ENCODE measurements around the gene LCN1. TPM values are rescaled to one million over a fixed set of nuclear protein-coding genes. Genes with fewer than 3 reads are reported as not detected.

The LCN1 gene
- total and polyA plus RNA-seq, 2 donors (not counting 3 experiments of a cell fraction or from before 2014, with no cell fraction given), result not detected

DNA sequence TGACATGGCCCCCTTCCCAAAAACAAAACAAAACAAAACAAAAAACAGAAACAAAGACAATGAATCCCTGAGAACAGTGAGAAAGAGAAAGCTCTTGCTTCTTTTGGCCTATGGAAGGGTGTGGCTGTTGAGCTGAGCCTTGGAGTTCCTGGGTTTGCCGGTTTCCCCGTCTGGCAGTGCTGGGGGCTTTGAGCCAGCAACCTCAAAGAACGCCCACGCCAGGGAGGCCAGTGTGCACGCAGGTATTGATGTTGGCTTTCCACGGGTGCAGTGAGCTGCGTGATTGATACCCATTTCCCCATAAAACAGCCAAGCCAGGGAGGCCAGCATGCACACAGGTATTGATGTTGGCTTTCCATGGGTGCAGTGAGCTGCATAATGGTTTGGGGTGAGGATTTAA lies 8.3 kb upstream of the LCN1 start:
- Histone ChIP-seq H3K27me3 (ENCODE audit: control insufficient read depth in 2 of 2, insufficient read depth in 2 of 2, low read length in 2 of 2) (no peaks in the 10 kb centered on the region), H3K4me1 (ENCODE audit: control insufficient read depth, extremely low read depth, insufficient read depth, low read length) (peaks cover 13% of the 10 kb centered on the region), H3K36me3 (ENCODE audit: control insufficient read depth in 2 of 2, extremely low read depth in 1 of 2, insufficient read depth in 2 of 2, low read length in 2 of 2) (no peaks in the 10 kb centered on the region), H4K20me1 (replicated peaks; ENCODE audit: control insufficient read depth, extremely low read depth, insufficient read depth, low read length) (no peaks in the 10 kb centered on the region), H3K9ac (replicated peaks; ENCODE audit: extremely low read depth, insufficient read depth, low read length) (no peak overlapping the region), H3K4me2 (ENCODE audit: insufficient read depth, low read length) (no peak overlapping the region), H3K27ac (ENCODE audit: insufficient read depth, low read depth, low read length) (no peak overlapping the region), H2AFZ (ENCODE audit: low read depth, low read length) (no peak overlapping the region), H3K4me3 (replicated peaks in 1 of 3; ENCODE audit: insufficient read depth in 1 of 3, low read depth in 1 of 3, low read length in 3 of 3) (no peak overlapping the region), H3K9me1 (replicated peaks; ENCODE audit: control insufficient read depth, extremely low read depth, insufficient read depth, low read length) (no peaks in the 10 kb centered on the region), H3K79me2 (ENCODE audit: control insufficient read depth, insufficient read depth, low read length) (no peaks in the 10 kb centered on the region), H3K9me3 (replicated peaks; ENCODE audit: control insufficient read depth, insufficient read depth, low read length) (no peaks in the 10 kb centered on the region)
- TF ChIP-seq POLR2A (IDR thresholded peaks at IDR 0.05; ENCODE audit: low read depth, low read length) (no peak), EZH2 (IDR thresholded peaks at IDR 0.05; ENCODE audit: borderline replicate concordance, low read depth, low read length, severe bottlenecking) (no peak), JUN (IDR thresholded peaks at IDR 0.05; ENCODE audit: borderline replicate concordance, insufficient read depth, insufficient read length, low read depth) (no peak), MYC (IDR thresholded peaks at IDR 0.05; ENCODE audit: low read depth, low read length) (no peak), GATA2 (IDR thresholded peaks at IDR 0.05; ENCODE audit: insufficient read depth, insufficient read length, low read depth, low read length) (no peak), POLR2AphosphoS5 (IDR thresholded peaks at IDR 0.05; ENCODE audit: insufficient read depth, low read depth, low read length) (no peak), FOS (IDR thresholded peaks at IDR 0.05; ENCODE audit: borderline replicate concordance, insufficient read depth, low read length) (no peak)
- TF ChIP-seq, protein P1, sequence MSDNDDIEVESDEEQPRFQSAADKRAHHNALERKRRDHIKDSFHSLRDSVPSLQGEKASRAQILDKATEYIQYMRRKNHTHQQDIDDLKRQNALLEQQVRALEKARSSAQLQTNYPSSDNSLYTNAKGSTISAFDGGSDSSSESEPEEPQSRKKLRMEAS (IDR thresholded peaks at IDR 0.05; ENCODE audit: insufficient read depth, insufficient read length), result no peak
- TF ChIP-seq, protein P2, sequence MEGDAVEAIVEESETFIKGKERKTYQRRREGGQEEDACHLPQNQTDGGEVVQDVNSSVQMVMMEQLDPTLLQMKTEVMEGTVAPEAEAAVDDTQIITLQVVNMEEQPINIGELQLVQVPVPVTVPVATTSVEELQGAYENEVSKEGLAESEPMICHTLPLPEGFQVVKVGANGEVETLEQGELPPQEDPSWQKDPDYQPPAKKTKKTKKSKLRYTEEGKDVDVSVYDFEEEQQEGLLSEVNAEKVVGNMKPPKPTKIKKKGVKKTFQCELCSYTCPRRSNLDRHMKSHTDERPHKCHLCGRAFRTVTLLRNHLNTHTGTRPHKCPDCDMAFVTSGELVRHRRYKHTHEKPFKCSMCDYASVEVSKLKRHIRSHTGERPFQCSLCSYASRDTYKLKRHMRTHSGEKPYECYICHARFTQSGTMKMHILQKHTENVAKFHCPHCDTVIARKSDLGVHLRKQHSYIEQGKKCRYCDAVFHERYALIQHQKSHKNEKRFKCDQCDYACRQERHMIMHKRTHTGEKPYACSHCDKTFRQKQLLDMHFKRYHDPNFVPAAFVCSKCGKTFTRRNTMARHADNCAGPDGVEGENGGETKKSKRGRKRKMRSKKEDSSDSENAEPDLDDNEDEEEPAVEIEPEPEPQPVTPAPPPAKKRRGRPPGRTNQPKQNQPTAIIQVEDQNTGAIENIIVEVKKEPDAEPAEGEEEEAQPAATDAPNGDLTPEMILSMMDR (IDR thresholded peaks at IDR 0.05; ENCODE audit: extremely low read depth in 1 of 2, insufficient read depth in 1 of 2, low read depth in 1 of 2, low read length in 2 of 2), result no peak
- FAIRE-seq, result no peak
- no peak for DNase-seq (ENCODE audit: low read depth, low spot score)
- ChIA-PET POLR2A (no interaction called here), CTCF (interaction anchor here (1.0 kb wide), 1 partner anchor 8 kb away, joined by 5 read pairs; no protein-coding TSS in a partner anchor)
- dilution Hi-C loops (cut with MboI; ENCODE audit: extremely low pct_ligation_motif_present, low sequenced_read_pairs), result no loop called here
- intact Hi-C loops (cut with micrococcal nuclease), result no loop called here
- BruUV-seq (replicated peaks), result no TSS peak
